Measurements from ENCODE around the gene ZNHIT1. TPM values are rescaled to one million over a fixed set of nuclear protein-coding genes. Genes with fewer than 3 reads are reported as not detected.
"Not testable (repeated sequence)": the region's sequence is repeated elsewhere in the genome, so short reads cannot be mapped to it uniquely, and the experiment has no call there.

The ZNHIT1 gene
- total RNA-seq, 1 donor from 2014 or later = 66.9 TPM

- Histone ChIP-seq H3K27me3 (ENCODE audit: control insufficient read depth, insufficient read depth, low read length) (no peaks in the 10 kb centered on the region), H3K4me3 (ENCODE audit: low read depth, low read length) (no peak overlapping the region), H3K36me3 (ENCODE audit: control insufficient read depth, insufficient read depth, low read length) (peaks cover 2% of the 10 kb centered on the region)
- DNase-seq (ENCODE audit: low read depth) (no peak), FAIRE-seq (no peak)
- TF ChIP-seq, protein P1, sequence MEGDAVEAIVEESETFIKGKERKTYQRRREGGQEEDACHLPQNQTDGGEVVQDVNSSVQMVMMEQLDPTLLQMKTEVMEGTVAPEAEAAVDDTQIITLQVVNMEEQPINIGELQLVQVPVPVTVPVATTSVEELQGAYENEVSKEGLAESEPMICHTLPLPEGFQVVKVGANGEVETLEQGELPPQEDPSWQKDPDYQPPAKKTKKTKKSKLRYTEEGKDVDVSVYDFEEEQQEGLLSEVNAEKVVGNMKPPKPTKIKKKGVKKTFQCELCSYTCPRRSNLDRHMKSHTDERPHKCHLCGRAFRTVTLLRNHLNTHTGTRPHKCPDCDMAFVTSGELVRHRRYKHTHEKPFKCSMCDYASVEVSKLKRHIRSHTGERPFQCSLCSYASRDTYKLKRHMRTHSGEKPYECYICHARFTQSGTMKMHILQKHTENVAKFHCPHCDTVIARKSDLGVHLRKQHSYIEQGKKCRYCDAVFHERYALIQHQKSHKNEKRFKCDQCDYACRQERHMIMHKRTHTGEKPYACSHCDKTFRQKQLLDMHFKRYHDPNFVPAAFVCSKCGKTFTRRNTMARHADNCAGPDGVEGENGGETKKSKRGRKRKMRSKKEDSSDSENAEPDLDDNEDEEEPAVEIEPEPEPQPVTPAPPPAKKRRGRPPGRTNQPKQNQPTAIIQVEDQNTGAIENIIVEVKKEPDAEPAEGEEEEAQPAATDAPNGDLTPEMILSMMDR (IDR thresholded peaks at IDR 0.05; ENCODE audit: insufficient read depth, low read length, severe bottlenecking) = no peak
Measured at GRCh38 chr7:101248276-101248675, 30.3 kb downstream of the ZNHIT1 start.

DNA sequence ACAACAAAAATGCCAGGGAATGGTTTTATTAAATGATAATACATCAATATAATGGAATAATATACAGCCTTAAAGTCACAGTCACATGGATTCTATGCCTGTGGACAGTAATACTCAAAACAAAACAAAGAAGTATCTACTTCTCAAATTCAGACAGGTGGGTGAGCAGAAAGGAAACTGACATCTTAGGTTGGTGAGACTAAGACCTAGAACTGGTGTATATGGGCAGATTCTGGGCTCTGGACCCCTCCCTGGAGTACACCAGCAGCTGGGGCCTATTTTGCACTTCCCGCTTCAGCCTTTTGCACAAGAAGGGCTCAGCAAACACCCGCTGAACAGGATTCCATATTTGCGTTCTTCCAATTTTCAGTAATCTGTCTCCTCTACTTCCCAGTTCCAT is 32.4 kb downstream of the ZNHIT1 start:
- TF ChIP-seq, protein P1 (IDR thresholded peaks at IDR 0.05; ENCODE audit: insufficient read depth, low read length, severe bottlenecking) = no peak
- Histone ChIP-seq H3K27me3 (ENCODE audit: control insufficient read depth, insufficient read depth, low read length) (no peaks in the 10 kb centered on the region), H3K36me3 (ENCODE audit: control insufficient read depth, insufficient read depth, low read length) (peaks cover 2% of the 10 kb centered on the region), H3K4me3 (ENCODE audit: low read depth, low read length) (no peak overlapping the region)
- DNase-seq (ENCODE audit: low read depth) (no peak), FAIRE-seq (no peak)

- Histone ChIP-seq H3K27me3 (ENCODE audit: control insufficient read depth, insufficient read depth, low read length) (no peaks in the 10 kb centered on the region), H3K4me3 (ENCODE audit: low read depth, low read length) (peak overlapping the region; percentile 93), H3K36me3 (ENCODE audit: control insufficient read depth, insufficient read depth, low read length) (peaks cover 2% of the 10 kb centered on the region)
- FAIRE-seq (no peak), DNase-seq (ENCODE audit: low read depth) (peak; percentile 93)
- TF ChIP-seq, protein P1 (IDR thresholded peaks at IDR 0.05; ENCODE audit: insufficient read depth, low read length, severe bottlenecking) = no peak
Measured at GRCh38 chr7:101251871-101252659, 34.1 kb downstream of the ZNHIT1 start.

GRCh38 chr7:101253199-101253598 is 35.2 kb downstream of the ZNHIT1 start:
- DNase-seq (ENCODE audit: low read depth); H3K4me3 ChIP-seq (ENCODE audit: low read depth, low read length); H3K27me3 ChIP-seq (ENCODE audit: control insufficient read depth, insufficient read depth, low read length); FAIRE-seq; H3K36me3 ChIP-seq (ENCODE audit: control insufficient read depth, insufficient read depth, low read length): not testable (repeated sequence)

GRCh38 chr7:101255796-101256195 is 37.8 kb downstream of the ZNHIT1 start:
- Histone ChIP-seq H3K36me3 (ENCODE audit: control insufficient read depth, insufficient read depth, low read length) (no peaks in the 10 kb centered on the region), H3K4me3 (ENCODE audit: low read depth, low read length) (no peak overlapping the region), H3K27me3 (ENCODE audit: control insufficient read depth, insufficient read depth, low read length) (no peaks in the 10 kb centered on the region)
- no peak for FAIRE-seq
- peak; percentile 20 for DNase-seq (ENCODE audit: low read depth)
- TF ChIP-seq, protein P1 (IDR thresholded peaks at IDR 0.05; ENCODE audit: insufficient read depth, low read length, severe bottlenecking) = no peak

- no peak overlapping the region for H3K4me3 ChIP-seq (ENCODE audit: low read depth, low read length)
- TF ChIP-seq, protein P1 (IDR thresholded peaks at IDR 0.05; ENCODE audit: insufficient read depth, low read length, severe bottlenecking) = no peak
- H3K36me3 ChIP-seq (ENCODE audit: control insufficient read depth, insufficient read depth, low read length) = no peaks in the 10 kb centered on the region
- no peak for FAIRE-seq
- no peak for DNase-seq (ENCODE audit: low read depth)
- H3K27me3 ChIP-seq (ENCODE audit: control insufficient read depth, insufficient read depth, low read length) = no peaks in the 10 kb centered on the region
Measured at GRCh38 chr7:101258243-101258731, 40.3 kb downstream of the ZNHIT1 start.

GRCh38 chr7:101264102-101264706 is 46.2 kb downstream of the ZNHIT1 start:
- FAIRE-seq; H3K36me3 ChIP-seq (ENCODE audit: control insufficient read depth, insufficient read depth, low read length); DNase-seq (ENCODE audit: low read depth); H3K4me3 ChIP-seq (ENCODE audit: low read depth, low read length); H3K27me3 ChIP-seq (ENCODE audit: control insufficient read depth, insufficient read depth, low read length): not testable (repeated sequence)

All from bronchial epithelial cell (primary cell).